OCI-LY1 (cell line): Measurements from ENCODE around the gene SFXN1.

Source experiments
- CTCF ChIP-seq: fragments of 200-600 bp; sonication (generic), shearing (Covaris generic); IDR thresholded peaks from 2 replicates; pipeline ENCODE4 v1.5.1; 2017; ENCODE audit warnings: mild to moderate bottlenecking, antibody characterized with exemption, low read length, moderate library complexity, mixed read lengths
- EZH2 ChIP-seq: fragments of 200-600 bp; sonication (generic), shearing (Covaris generic); IDR thresholded peaks from 2 replicates; pipeline ENCODE4 v1.8.0; 2017; ENCODE audit warnings: borderline replicate concordance, mixed run types, mild to moderate bottlenecking, antibody characterized with exemption, low read length, moderate library complexity, mixed read lengths

- TF ChIP-seq EZH2 (no peak), CTCF (no peak)
Observed at GRCh38 chr5:175550055-175550805, 71.9 kb downstream of the SFXN1 start.
